GM10266 (cell line): ENCODE data around the gene ABCA12.

Source experiments
- DNase-seq: peaks from one replicate; pipeline ENCODE4 v3.0.0; 2012; ENCODE audit errors: extremely low spot score
- TF ChIP-seq, protein P1 (sequence below): IDR thresholded peaks from 2 replicates; pipeline ENCODE4 v1.5.1; 2012; ENCODE audit warnings: mild to moderate bottlenecking, low read depth; ENCODE audit not compliant: control insufficient read depth, insufficient read depth; ENCODE audit errors: missing control alignments

Gene ABCA12

DNA sequence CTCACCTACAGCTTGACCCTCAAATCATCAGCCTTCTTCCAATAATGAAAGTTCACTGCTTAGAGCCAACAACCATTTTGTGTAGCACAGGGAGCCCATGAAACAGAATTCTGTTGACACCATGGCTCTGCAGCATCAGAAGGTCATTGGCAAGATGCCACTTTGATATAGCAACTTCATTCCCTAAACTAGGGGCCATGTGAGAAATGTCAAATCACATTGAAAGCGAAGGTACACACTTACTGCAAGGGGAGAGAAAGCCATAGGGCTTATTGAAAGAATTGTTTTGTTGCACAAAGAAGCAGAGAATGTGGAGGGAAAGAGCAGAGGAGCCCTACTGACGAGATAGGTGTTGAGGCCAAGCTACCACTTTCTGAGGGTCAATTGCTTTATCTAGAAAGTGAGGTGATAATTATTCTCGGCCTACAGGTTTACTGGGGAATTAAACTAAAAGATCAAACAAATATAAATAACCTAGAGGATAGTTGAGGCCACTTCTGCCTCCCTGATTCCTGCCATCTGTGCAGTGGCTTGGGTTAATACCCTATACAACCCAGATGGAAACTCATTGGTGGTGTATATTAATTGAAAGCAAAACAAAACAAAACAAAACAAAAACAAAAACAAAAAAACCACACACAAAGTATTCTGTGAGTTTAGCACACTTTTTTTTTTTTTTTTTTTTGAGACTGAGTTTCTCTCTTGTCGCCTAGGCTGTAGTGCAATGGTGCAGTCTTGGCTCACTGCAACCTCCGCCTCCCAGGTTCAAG is 5.9 kb upstream of the ABCA12 start:
- TF ChIP-seq, protein P1, sequence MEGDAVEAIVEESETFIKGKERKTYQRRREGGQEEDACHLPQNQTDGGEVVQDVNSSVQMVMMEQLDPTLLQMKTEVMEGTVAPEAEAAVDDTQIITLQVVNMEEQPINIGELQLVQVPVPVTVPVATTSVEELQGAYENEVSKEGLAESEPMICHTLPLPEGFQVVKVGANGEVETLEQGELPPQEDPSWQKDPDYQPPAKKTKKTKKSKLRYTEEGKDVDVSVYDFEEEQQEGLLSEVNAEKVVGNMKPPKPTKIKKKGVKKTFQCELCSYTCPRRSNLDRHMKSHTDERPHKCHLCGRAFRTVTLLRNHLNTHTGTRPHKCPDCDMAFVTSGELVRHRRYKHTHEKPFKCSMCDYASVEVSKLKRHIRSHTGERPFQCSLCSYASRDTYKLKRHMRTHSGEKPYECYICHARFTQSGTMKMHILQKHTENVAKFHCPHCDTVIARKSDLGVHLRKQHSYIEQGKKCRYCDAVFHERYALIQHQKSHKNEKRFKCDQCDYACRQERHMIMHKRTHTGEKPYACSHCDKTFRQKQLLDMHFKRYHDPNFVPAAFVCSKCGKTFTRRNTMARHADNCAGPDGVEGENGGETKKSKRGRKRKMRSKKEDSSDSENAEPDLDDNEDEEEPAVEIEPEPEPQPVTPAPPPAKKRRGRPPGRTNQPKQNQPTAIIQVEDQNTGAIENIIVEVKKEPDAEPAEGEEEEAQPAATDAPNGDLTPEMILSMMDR: no peak
- DNase-seq: no peak

DNA sequence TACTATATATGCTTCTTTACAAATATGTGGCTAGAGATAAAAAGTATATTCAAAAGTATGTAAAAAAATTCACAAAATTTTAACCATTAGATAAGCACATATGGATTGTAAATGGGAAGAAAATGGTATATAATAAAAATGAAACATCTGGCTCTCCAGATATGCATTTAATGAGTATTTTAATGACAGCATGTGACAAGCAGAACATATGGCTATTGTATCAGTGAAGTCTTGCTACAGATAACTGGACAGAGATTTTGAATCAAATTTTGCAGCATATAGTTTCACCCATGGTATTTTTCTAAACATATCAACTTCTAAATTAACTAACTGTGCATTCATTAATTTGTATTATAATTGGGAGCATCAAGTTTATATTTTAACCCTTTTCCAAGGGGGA is 5.0 kb upstream of the ABCA12 start:
- TF ChIP-seq, protein P1: no peak

DNA sequence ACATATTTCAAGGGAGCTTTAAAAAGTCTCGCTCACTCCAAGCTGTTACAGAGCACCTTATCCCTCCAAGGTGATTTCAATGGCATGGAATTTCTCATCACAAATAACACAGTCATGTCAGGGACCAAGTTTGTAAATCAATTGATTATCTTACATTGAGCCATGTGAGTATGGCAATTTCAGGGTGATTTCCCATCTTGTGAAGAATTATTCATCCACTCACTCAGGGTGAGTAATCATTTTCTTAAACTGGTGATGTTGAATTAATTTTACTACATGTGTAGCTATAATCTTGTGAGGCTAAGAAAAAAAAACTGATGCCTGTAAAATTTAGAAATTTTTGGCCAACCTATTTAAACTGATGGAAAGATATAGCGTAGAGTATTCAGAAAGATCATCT is 3.3 kb upstream of the ABCA12 start:
- no peak for DNase-seq

More for the DNA sequence above, 5.0 kb upstream of the ABCA12 start:
- no peak for DNase-seq

DNA sequence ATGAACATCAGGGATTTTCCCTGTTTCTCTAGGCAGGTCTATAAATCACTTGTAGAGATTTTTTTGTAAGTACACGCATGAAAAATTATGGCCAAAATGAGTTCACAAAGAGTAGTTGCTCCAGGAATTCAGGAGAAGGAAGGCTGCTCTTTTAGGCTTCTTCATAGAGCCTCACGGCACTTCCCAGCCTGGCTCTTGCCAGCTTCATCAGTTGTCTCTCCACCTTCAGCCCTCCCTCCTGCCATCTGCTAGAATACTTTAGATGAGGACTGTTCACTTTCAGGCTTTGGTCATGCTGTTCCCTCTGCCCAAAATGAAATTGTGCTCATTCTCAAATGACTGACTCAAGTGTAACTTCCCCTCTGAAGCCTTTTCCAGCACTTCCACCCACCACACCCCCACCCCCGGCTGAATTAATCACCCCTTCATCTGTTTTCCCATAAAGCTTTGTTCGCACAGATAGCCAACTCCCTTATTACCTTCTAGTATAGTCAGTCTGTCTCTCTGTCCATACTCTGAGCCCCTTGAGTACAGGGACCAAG is 1.8 kb upstream of the ABCA12 start:
- no peak for DNase-seq

More for the DNA sequence above, 3.3 kb upstream of the ABCA12 start:
- TF ChIP-seq, protein P1: no peak

DNA sequence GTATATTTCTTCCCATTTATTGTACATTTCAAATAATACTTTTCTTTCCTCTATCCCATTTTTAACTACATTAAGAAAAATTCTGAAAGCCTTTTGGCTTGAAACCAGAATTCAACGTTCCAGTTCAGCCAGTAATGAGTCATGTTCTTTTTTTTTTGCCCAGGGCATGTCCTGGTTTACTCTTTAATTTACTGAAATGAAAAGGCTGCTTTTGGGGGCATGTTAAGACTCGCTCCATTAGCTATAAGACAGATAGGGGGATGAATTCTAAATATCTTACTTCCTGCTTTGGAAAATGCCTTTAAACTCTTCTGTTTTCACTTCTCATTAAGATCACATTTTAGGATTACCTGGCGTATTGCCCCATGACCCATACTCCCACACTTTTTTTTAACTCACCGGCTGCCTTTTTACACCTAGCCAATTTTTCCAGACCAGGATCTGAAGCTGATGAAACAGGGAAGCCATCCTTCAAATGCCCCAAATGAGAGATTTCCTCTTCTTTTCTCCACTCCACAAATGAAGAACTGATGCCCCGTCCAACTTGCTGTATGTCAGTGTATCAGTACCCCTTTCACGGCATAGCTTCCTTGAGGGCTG is 585 bp downstream of the ABCA12 start:
- DNase-seq: no peak
- TF ChIP-seq, protein P1: no peak

More for the DNA sequence above, 1.8 kb upstream of the ABCA12 start:
- TF ChIP-seq, protein P1: no peak

DNA sequence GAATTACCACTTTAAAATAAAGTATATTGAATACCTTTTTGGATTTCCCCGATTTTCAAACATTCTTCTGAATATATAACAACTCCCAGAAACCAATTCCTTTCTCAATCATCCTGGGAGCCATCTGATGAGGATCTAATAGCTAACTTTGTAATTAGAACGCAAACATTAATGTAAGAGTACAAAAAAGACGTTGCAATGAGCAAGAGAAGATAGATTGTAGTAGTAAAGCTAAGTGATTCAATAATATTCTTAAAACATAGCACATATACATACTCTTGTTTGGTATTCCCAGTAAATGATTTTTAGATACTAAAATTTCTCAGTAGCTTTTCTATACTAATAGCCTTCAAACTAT is 1.1 kb downstream of the ABCA12 start:
- TF ChIP-seq, protein P1: no peak
- DNase-seq: no peak
